Right lobe of liver (tissue), 4 donors: ENCODE measurements around the gene CPNE7.

Experiments used
- CTCF ChIP-seq, 4 donors: fragments of 200-600 bp in 3 of 4; fragments of 450-650 bp in 1 of 4; IDR thresholded peaks; one replicate each; pipeline versions ENCODE4 v1.5.1 to v1.8.0; 2016 to 2022; ENCODE audit warnings: antibody characterized with exemption in 4 of 4, mild to moderate bottlenecking in 2 of 4
- POLR2A ChIP-seq: fragments of 450-650 bp; IDR thresholded peaks from one replicate; pipeline ENCODE4 v1.6.1; 2017; ENCODE audit warnings: antibody characterized with exemption, mild to moderate bottlenecking
- donor health status: DM: no; HTN: no; CAD: no.
- donor health status: DM: no; HTN: no; CAD: no.
- donor health status: DM: no; HTN: yes; CAD: no.

GRCh38 chr16:89579351-89579750 lies 3.8 kb downstream of the CPNE7 start:
- TF ChIP-seq CTCF (IDR thresholded peaks at IDR 0.05), result no peak
- no peak for TF ChIP-seq POLR2A
